Measurements from ENCODE around the gene MSN.
"Not testable (repeated sequence)": the region's sequence is repeated elsewhere in the genome, so short reads cannot be mapped to it uniquely, and the experiment has no call there.

Gene MSN

DNA sequence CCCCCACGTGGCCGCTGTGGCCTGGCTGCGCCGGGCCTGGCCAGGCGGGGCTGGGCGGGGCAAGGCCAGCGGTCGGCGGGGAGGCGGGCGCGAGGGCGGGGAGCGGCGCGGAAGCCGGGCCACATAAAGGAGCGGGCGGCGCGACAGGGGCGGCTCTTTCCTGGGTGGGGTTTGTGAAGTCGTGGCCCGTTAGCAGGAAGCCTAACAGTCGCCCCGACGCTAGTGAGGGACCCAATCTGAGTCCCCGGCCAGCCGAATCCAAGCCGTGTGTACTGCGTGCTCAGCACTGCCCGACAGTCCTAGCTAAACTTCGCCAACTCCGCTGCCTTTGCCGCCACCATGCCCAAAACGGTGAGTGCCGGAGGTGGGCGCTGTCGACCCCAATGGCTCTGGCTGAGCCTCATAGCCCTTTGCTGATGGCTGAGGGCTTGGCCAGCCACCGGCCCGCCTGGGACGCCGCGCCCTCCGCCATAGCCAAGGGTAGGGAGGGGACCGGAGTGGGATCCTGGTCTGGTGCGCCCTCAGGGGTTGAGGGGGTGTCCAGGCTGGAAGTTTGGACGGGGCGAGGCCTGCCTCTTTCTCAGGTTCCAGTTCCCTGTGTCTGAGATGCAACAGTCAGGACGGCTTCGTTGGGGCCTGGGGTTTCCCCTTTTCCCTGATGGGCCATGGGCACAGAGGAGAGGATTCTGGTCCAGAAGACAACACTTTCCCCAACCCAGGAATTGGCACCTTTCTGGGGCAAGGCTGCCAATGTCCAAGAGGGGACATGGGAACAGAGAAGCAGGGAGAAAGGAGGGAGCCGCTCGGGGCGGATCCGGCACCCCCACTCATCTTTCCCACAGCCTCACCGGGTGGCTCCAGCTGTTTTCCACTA lies at the start of gene MSN:
Gene MSN (plus strand): TSS at position 152 of the 874 bp plus-strand sequence. CDS start 188 bp downstream, at position 340.
- Histone ChIP-seq H3K4me3 (peak within 1 kb of the TSS; percentile 82 to 90), H3K27me3 (no peaks in the 10 kb centered on the region), H3K36me3 (no peaks in the 10 kb centered on the region), H3K4me1 (peaks cover 0 to 35% (median 5%) of the 10 kb centered on the region in 4 donors), H3K27ac (peak within 1 kb of the TSS; percentile 97 to 99), H3K9me3 (no peaks in the 10 kb centered on the region)
- intact Hi-C loops (cut with DNase I; ENCODE audit: low total_unique reads), result no loop called here
- peak; percentile 74 to 88 for DNase-seq
- TF ChIP-seq, protein P1, sequence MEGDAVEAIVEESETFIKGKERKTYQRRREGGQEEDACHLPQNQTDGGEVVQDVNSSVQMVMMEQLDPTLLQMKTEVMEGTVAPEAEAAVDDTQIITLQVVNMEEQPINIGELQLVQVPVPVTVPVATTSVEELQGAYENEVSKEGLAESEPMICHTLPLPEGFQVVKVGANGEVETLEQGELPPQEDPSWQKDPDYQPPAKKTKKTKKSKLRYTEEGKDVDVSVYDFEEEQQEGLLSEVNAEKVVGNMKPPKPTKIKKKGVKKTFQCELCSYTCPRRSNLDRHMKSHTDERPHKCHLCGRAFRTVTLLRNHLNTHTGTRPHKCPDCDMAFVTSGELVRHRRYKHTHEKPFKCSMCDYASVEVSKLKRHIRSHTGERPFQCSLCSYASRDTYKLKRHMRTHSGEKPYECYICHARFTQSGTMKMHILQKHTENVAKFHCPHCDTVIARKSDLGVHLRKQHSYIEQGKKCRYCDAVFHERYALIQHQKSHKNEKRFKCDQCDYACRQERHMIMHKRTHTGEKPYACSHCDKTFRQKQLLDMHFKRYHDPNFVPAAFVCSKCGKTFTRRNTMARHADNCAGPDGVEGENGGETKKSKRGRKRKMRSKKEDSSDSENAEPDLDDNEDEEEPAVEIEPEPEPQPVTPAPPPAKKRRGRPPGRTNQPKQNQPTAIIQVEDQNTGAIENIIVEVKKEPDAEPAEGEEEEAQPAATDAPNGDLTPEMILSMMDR (IDR thresholded peaks at IDR 0.05), result no peak

DNA sequence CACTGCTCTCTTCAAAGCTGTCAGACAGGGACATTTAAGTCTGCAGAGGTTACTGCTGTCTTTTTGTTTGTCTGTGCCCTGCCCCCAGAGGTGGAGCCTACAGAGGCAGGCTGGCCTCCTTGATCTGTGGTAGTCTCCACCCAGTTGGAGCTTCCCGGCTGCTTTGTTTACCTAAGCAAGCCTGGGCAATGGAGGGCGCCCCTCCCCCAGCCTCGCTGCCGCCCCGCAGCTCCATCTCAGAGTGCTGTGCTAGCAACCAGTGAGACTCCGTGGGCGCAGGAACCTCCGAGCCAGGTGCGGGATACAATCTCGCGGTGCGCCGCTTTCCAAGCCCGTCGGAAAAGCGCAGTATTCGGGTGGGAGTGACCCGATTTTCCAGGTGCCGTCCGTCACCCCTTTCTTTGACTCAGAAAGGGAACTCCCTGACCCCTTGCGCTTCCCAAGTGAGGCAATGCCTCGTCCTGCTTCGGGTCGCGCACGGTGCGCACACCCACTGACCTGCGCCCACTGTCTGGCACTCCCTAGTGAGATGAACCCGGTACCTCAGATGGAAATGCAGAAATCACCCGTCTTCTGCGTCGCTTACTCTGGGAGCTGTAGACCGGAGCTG lies 47.3 kb upstream of the MSN start:
- H3K4me3 ChIP-seq; H3K27me3 ChIP-seq; intact Hi-C loops (cut with DNase I; ENCODE audit: low total_unique reads); H3K36me3 ChIP-seq; DNase-seq; H3K27ac ChIP-seq; H3K9me3 ChIP-seq; H3K4me1 ChIP-seq: not testable (repeated sequence)

DNA sequence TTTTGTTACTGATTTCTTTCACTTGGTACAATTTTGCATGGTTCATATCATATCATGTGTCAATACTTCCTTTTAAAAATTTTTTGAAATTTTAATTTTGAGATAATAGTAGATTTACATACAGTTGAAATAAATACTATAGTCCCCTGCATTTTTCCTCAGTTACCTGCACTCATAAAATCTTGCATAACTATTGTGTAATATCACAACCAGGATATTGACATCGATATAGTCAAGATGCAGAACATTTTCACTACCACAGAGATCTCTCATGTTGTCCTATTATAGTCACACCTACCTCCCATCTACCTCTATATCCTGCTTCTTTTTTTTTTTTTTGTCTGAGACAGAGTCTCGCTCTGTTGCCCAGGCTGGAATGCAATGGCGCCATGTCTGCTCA lies 36.7 kb upstream of the MSN start:
- no peaks in the 10 kb centered on the region for H3K9me3 ChIP-seq
- no peaks in the 10 kb centered on the region for H3K36me3 ChIP-seq
- intact Hi-C loops (cut with DNase I; ENCODE audit: low total_unique reads), result no loop called here
- no peak overlapping the region for H3K27ac ChIP-seq
- peaks cover 0 to 13% (median 10%) of the 10 kb centered on the region in 4 donors for H3K4me1 ChIP-seq
- H3K27me3 ChIP-seq, result no peaks in the 10 kb centered on the region
- H3K4me3 ChIP-seq, result no peak overlapping the region
- no peak for DNase-seq
- TF ChIP-seq, protein P1 (IDR thresholded peaks at IDR 0.05), result no peak

DNA sequence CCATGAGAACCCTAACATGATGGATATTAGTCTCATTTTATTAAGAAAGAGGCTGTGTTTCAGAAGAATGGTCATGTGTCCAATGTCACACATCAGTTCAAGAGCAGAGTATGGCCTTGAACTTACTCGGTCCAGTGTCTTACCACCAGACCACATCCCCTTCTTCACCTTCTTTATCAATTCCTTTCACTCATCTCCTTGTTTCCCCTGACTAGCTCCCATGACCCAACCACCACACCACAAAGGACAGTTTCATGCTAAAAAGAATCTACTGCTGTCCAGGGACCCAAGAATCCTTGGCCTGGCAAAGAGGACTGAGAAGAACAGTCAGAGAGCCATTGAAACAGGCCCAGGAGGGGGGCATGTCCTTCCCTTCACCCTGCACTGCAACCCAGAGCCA lies 33.6 kb upstream of the MSN start:
- no peak for DNase-seq
- Histone ChIP-seq H3K4me3 (no peak overlapping the region), H3K27ac (peak overlapping the region; percentile 79 to 86), H3K27me3 (no peaks in the 10 kb centered on the region), H3K4me1 (peaks cover 0 to 19% (median 15%) of the 10 kb centered on the region in 4 donors), H3K36me3 (no peaks in the 10 kb centered on the region), H3K9me3 (no peaks in the 10 kb centered on the region)
- intact Hi-C loops (cut with DNase I; ENCODE audit: low total_unique reads), result no loop called here
- TF ChIP-seq, protein P1 (IDR thresholded peaks at IDR 0.05), result no peak

DNA sequence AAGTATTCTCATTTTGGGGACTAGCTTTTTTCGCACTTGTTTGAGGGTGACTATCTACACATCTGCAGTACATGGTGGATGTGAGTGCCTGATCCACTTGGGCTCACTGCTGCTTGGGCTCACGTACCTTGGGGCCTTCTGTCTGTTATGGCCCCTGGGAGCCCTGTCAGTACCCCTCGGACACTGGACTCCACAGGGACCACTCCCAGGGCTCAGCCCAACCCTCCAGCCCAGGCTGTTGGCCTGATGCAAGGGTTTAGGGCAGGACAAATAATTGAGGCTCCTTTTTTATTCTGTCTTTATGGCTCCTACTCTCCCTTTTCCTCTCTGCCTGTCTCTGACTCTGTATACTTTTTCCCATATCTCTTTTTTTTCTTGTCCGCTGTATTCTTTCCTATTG lies 32.7 kb upstream of the MSN start:
- TF ChIP-seq, protein P1 (IDR thresholded peaks at IDR 0.05), result no peak
- intact Hi-C loops (cut with DNase I; ENCODE audit: low total_unique reads), result no loop called here
- Histone ChIP-seq H3K4me3 (no peak overlapping the region), H3K4me1 (peaks cover 0 to 19% (median 15%) of the 10 kb centered on the region in 4 donors), H3K27ac (peak overlapping the region; percentile 79 to 86), H3K9me3 (no peaks in the 10 kb centered on the region), H3K36me3 (no peaks in the 10 kb centered on the region), H3K27me3 (no peaks in the 10 kb centered on the region)
- no peak for DNase-seq

DNA sequence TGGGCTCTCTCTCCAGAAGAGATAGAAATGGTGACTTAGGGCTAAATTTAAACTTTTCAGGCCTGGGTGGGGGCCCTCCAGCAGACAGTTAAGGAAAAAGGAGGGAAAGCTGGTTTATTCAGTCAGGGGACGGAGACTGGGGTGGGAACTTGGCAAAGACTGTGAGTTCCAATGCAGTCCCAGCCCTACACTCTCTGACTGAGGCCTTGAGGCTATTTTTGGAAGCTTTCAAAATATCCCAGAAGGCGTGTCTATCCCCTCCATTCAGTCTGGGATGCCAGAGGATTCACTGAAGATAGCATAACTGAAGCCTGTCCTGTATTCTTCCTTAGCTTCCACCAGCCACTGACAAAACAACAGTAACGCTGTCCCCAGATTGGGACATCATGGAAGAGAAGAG lies 32.1 kb upstream of the MSN start:
- DNase-seq, result peak; percentile 39 to 66
- intact Hi-C loops (cut with DNase I; ENCODE audit: low total_unique reads), result no loop called here
- Histone ChIP-seq H3K27ac (peak overlapping the region; percentile 79 to 86), H3K9me3 (no peaks in the 10 kb centered on the region), H3K4me3 (no peak overlapping the region), H3K27me3 (no peaks in the 10 kb centered on the region), H3K36me3 (no peaks in the 10 kb centered on the region), H3K4me1 (peaks cover 0 to 22% (median 15%) of the 10 kb centered on the region in 4 donors)
- TF ChIP-seq, protein P1 (IDR thresholded peaks at IDR 0.05), result no peak
